ENCODE data around the gene PRF1.

Gene PRF1

GRCh38 chr10:70559861-70560260 is 42.7 kb downstream of the PRF1 start:
- FAIRE-seq = no peak
- no peak for TF ChIP-seq CTCF (IDR thresholded peaks at IDR 0.05; ENCODE audit: insufficient read depth, missing control alignments)

GRCh38 chr10:70558871-70559810 is 43.4 kb downstream of the PRF1 start:
- TF ChIP-seq CTCF (IDR thresholded peaks at IDR 0.05; ENCODE audit: insufficient read depth, missing control alignments) = peak; percentile 41
- DNase-seq (ENCODE audit: insufficient read length, low spot score) = no peak
- no peak for FAIRE-seq

More at GRCh38 chr10:70559861-70560260, 42.7 kb downstream of the PRF1 start:
- DNase-seq (ENCODE audit: insufficient read length, low spot score) = no peak

- DNase-seq (ENCODE audit: insufficient read length, low spot score) = no peak
- FAIRE-seq = no peak
- TF ChIP-seq CTCF (IDR thresholded peaks at IDR 0.05; ENCODE audit: insufficient read depth, missing control alignments) = no peak
These were observed 44.2 kb downstream of the PRF1 start for GRCh38 chr10:70558295-70558694.

GRCh38 chr10:70557876-70558275 is 44.7 kb downstream of the PRF1 start:
- FAIRE-seq (no peak), DNase-seq (ENCODE audit: insufficient read length, low spot score) (no peak)
- TF ChIP-seq CTCF (IDR thresholded peaks at IDR 0.05; ENCODE audit: insufficient read depth, missing control alignments) = no peak

GRCh38 chr10:70557086-70557845 is 45.3 kb downstream of the PRF1 start:
- TF ChIP-seq CTCF (IDR thresholded peaks at IDR 0.05; ENCODE audit: insufficient read depth, missing control alignments) = no peak
- no peak for FAIRE-seq
- DNase-seq (ENCODE audit: insufficient read length, low spot score) = no peak

- FAIRE-seq (no peak), DNase-seq (ENCODE audit: insufficient read length, low spot score) (no peak)
- TF ChIP-seq CTCF (IDR thresholded peaks at IDR 0.05; ENCODE audit: insufficient read depth, missing control alignments) = no peak
These were observed 47.2 kb downstream of the PRF1 start for GRCh38 chr10:70555371-70555770.
